Fibroblast of skin of scalp (primary cell): ENCODE measurements around the gene LTC4S.
A peak's percentile ranks its signal among the peaks of the same experiment; 100 is the strongest.
"Not testable (repeated sequence)": the region's sequence is repeated elsewhere in the genome, so short reads cannot be mapped to it uniquely, and the experiment has no call there.

Source experiments
- DNase-seq: peaks from one replicate; pipeline ENCODE4 v3.0.0-alpha.2; 2013

LTC4S gene

GRCh38 chr5:179827680-179828079 is 33.9 kb downstream of the LTC4S start:
- DNase-seq: peak; percentile 58

GRCh38 chr5:179828756-179829421 is 35.1 kb downstream of the LTC4S start:
- no peak for DNase-seq

GRCh38 chr5:179829732-179830435 is 36.1 kb downstream of the LTC4S start:
- no peak for DNase-seq

GRCh38 chr5:179830818-179831468 is 37.2 kb downstream of the LTC4S start:
- no peak for DNase-seq

GRCh38 chr5:179832039-179832745 is 38.4 kb downstream of the LTC4S start:
- DNase-seq: no peak

- DNase-seq: no peak
Measured at GRCh38 chr5:179833056-179833708, 39.4 kb downstream of the LTC4S start.

GRCh38 chr5:179833709-179834070 is 39.9 kb downstream of the LTC4S start:
- no peak for DNase-seq

- no peak for DNase-seq
Measured at GRCh38 chr5:179834120-179834519, 40.3 kb downstream of the LTC4S start.

GRCh38 chr5:179834871-179835270 is 41.1 kb downstream of the LTC4S start:
- DNase-seq: not testable (repeated sequence)

GRCh38 chr5:179836225-179837019 is 42.6 kb downstream of the LTC4S start:
- peak; percentile 15 for DNase-seq

GRCh38 chr5:179837076-179838011 is 43.6 kb downstream of the LTC4S start:
- no peak for DNase-seq

- DNase-seq: no peak
Measured at GRCh38 chr5:179839328-179840256, 45.8 kb downstream of the LTC4S start.

GRCh38 chr5:179840321-179840720 is 46.5 kb downstream of the LTC4S start:
- no peak for DNase-seq

- no peak for DNase-seq
Measured at GRCh38 chr5:179840766-179841165, 47.0 kb downstream of the LTC4S start.

- DNase-seq: no peak
Measured at GRCh38 chr5:179841621-179842020, 47.8 kb downstream of the LTC4S start.
